CD4-positive, alpha-beta memory T cell (primary cell): ENCODE results near the gene USP34. TPM values are rescaled to one million over a fixed set of nuclear protein-coding genes. Genes with fewer than 3 reads are reported as not detected.

Experiments
- CTCF ChIA-PET: fragments of 350-600 bp; sonication (Branson Sonifier 250); formaldehyde crosslinking; loops from one replicate; lab custom pipeline; 2021; ENCODE audit warnings: inconsistent platforms; ENCODE audit not compliant: partially characterized antibody; lab: Charles Lee
- POLR2A ChIA-PET: fragments of 350-600 bp; sonication (Branson Sonifier 250); formaldehyde crosslinking; loops from one replicate; lab custom pipeline; 2021; ENCODE audit not compliant: partially characterized antibody; lab: Charles Lee
- DNase-seq, 5 donors: peaks; one replicate each; pipeline versions ENCODE4 v3.0.0 to v3.0.0-alpha.2; 2020 to 2022; ENCODE audit warnings: mixed read lengths in 1 of 5
- H3K27ac ChIP-seq: one replicate; pipeline ENCODE4 v1.7.0; 2013; ENCODE audit warnings: low read depth, low read length
- H3K27me3 ChIP-seq: 2 replicates; pipeline ENCODE4 v1.7.0; 2013; ENCODE audit warnings: mild to moderate bottlenecking, low read length, moderate library complexity; ENCODE audit not compliant: insufficient read depth
- H3K36me3 ChIP-seq: 2 replicates; pipeline ENCODE4 v1.7.0; 2013; ENCODE audit warnings: mild to moderate bottlenecking, low read length, moderate library complexity; ENCODE audit not compliant: insufficient read depth
- H3K4me1 ChIP-seq: 2 replicates; pipeline ENCODE4 v1.7.0; 2013; ENCODE audit warnings: mild to moderate bottlenecking, low read length, moderate library complexity; ENCODE audit not compliant: insufficient read depth
- H3K4me3 ChIP-seq, 2 donors: one replicate each; pipeline ENCODE4 v1.7.0; 2013; ENCODE audit warnings: low read length in 2 of 2, mild to moderate bottlenecking in 1 of 2
- H3K9me3 ChIP-seq, 2 donors: one replicate each; pipeline ENCODE4 v1.7.0; 2013; ENCODE audit warnings: low read length in 2 of 2, control low read depth in 1 of 2; ENCODE audit not compliant: control insufficient read depth in 1 of 2
- H3K27ac Mint-ChIP-seq, 7 donors: one replicate each; pipeline ENCODE4 v1.8.0; 2020 to 2021; ENCODE audit warnings: mixed read lengths in 7 of 7, mild to moderate bottlenecking in 6 of 7, inconsistent platforms in 3 of 7, moderate library complexity in 3 of 7
- H3K27me3 Mint-ChIP-seq, 2 donors: one replicate each; pipeline ENCODE4 v1.8.0; 2020 to 2021; ENCODE audit warnings: mixed read lengths in 2 of 2
- H3K36me3 Mint-ChIP-seq, 2 donors: one replicate each; pipeline ENCODE4 v1.8.0; 2020 to 2021; ENCODE audit warnings: mixed read lengths in 2 of 2, inconsistent platforms in 1 of 2, mild to moderate bottlenecking in 1 of 2
- H3K4me1 Mint-ChIP-seq, 4 donors: one replicate each; pipeline ENCODE4 v1.8.0; 2020 to 2021; ENCODE audit warnings: mixed read lengths in 4 of 4, mild to moderate bottlenecking in 1 of 4
- H3K4me3 Mint-ChIP-seq, 8 donors: one replicate each; pipeline ENCODE4 v1.8.0; 2020 to 2021; ENCODE audit warnings: mixed read lengths in 8 of 8, mild to moderate bottlenecking in 7 of 8, moderate library complexity in 6 of 8, inconsistent platforms in 3 of 8
- H3K9me3 Mint-ChIP-seq, 8 donors: one replicate each; pipeline ENCODE4 v1.8.0; 2020 to 2021; ENCODE audit warnings: mixed read lengths in 8 of 8, mild to moderate bottlenecking in 5 of 8, inconsistent platforms in 3 of 8, moderate library complexity in 1 of 8
- intact Hi-C: fragments of 100-400 bp; cut with micrococcal nuclease; formaldehyde crosslinking; loops from one replicate; pipeline ENCODE4 v1.15.1; 2023
- polyA plus RNA-seq, 2 donors: library from polyadenylated mRNA; unstranded; fragments of 300-500 nt; fragmentation: Illumina TruSeq; gene quantifications; one replicate each; pipeline ENCODE4 v1.2.3, GENCODE V29; 2021
- total RNA-seq, 2 experiments: library from RNA; stranded (reverse); gene quantifications; one replicate each; pipeline ENCODE4 v1.2.3, GENCODE V29; 2021

Gene USP34
- total and polyA plus RNA-seq, 4 experiments from 2014 or later = 7.9 to 164 (median 94.9) TPM

- intact Hi-C loops = no loop called here
- no peak for DNase-seq
- Mint-ChIP-seq H3K27ac (no peak overlapping the region), H3K4me3 (no peak overlapping the region), H3K9me3 (no peaks in the 10 kb centered on the region), H3K4me1 (peaks cover 0 to 5% (median 4%) of the 10 kb centered on the region in 4 donors), H3K36me3 (peaks cover 43 to 49% of the 10 kb centered on the region in 2 donors), H3K27me3 (no peaks in the 10 kb centered on the region)
- Histone ChIP-seq H3K36me3 (no peaks in the 10 kb centered on the region), H3K9me3 (no peaks in the 10 kb centered on the region), H3K27ac (no peak overlapping the region), H3K4me1 (no peaks in the 10 kb centered on the region), H3K4me3 (no peak overlapping the region), H3K27me3 (no peaks in the 10 kb centered on the region)
- CTCF ChIA-PET = no interaction called here
- POLR2A ChIA-PET = no interaction called here
Observed at GRCh38 chr2:61263830-61264229, 207.1 kb downstream of the USP34 start.

- no peak overlapping the region for H3K27ac ChIP-seq
- Mint-ChIP-seq H3K27me3 (no peaks in the 10 kb centered on the region), H3K4me3 (no peak overlapping the region), H3K4me1 (peaks cover 0 to 5% (median 4%) of the 10 kb centered on the region in 4 donors), H3K27ac (peak overlapping the region in 1 of 7 donors; percentile 79), H3K36me3 (peaks cover 48 to 58% of the 10 kb centered on the region in 2 donors), H3K9me3 (no peaks in the 10 kb centered on the region)
- H3K4me3 ChIP-seq = no peak overlapping the region
- ChIA-PET CTCF (interaction anchor here (1.2 kb wide), 1 partner anchor 133 kb away, joined by 3 read pairs; no protein-coding TSS in a partner anchor), POLR2A (no interaction called here)
- no peaks in the 10 kb centered on the region for H3K4me1 ChIP-seq
- no peaks in the 10 kb centered on the region for H3K9me3 ChIP-seq
- intact Hi-C loops = no loop called here
- peaks cover 8% of the 10 kb centered on the region for H3K36me3 ChIP-seq
- no peak for DNase-seq
- no peaks in the 10 kb centered on the region for H3K27me3 ChIP-seq
Observed at GRCh38 chr2:61262699-61263098, 208.2 kb downstream of the USP34 start.

GRCh38 chr2:61257446-61257845, 213.4 kb downstream of the USP34 start:
- Histone ChIP-seq H3K9me3 (no peaks in the 10 kb centered on the region), H3K4me1 (no peaks in the 10 kb centered on the region), H3K4me3 (no peak overlapping the region), H3K36me3 (peaks cover 22% of the 10 kb centered on the region), H3K27me3 (no peaks in the 10 kb centered on the region), H3K27ac (no peak overlapping the region)
- no peaks in the 10 kb centered on the region for H3K9me3 Mint-ChIP-seq
- H3K4me3 Mint-ChIP-seq = no peak overlapping the region
- ChIA-PET POLR2A (no interaction called here), CTCF (no interaction called here)
- H3K36me3 Mint-ChIP-seq = peaks cover 51 to 65% of the 10 kb centered on the region in 2 donors
- no peak overlapping the region for H3K27ac Mint-ChIP-seq
- peaks cover 3 to 6% (median 4%) of the 10 kb centered on the region in 4 donors for H3K4me1 Mint-ChIP-seq
- DNase-seq = no peak
- intact Hi-C loops = no loop called here
- no peaks in the 10 kb centered on the region for H3K27me3 Mint-ChIP-seq

- Histone ChIP-seq H3K9me3 (no peaks in the 10 kb centered on the region), H3K36me3 (peaks cover 22% of the 10 kb centered on the region), H3K4me3 (no peak overlapping the region), H3K27me3 (no peaks in the 10 kb centered on the region), H3K27ac (no peak overlapping the region), H3K4me1 (no peaks in the 10 kb centered on the region)
- no peak for DNase-seq
- ChIA-PET POLR2A (no interaction called here), CTCF (interaction anchor here (0.6 to 1.6 kb wide), 2 partner anchors 8 to 171 kb away, joined by 3 to 5 read pairs; no protein-coding TSS in a partner anchor)
- no peaks in the 10 kb centered on the region for H3K27me3 Mint-ChIP-seq
- no peak overlapping the region for H3K4me3 Mint-ChIP-seq
- peak overlapping the region in 1 of 7 donors; percentile 2 for H3K27ac Mint-ChIP-seq
- H3K4me1 Mint-ChIP-seq = peaks cover 0 to 6% (median 3%) of the 10 kb centered on the region in 4 donors
- H3K9me3 Mint-ChIP-seq = no peaks in the 10 kb centered on the region
- peaks cover 47 to 64% of the 10 kb centered on the region in 2 donors for H3K36me3 Mint-ChIP-seq
- intact Hi-C loops = no loop called here
Observed at GRCh38 chr2:61255580-61256437, 215.1 kb downstream of the USP34 start.

- Histone ChIP-seq H3K27me3 (no peaks in the 10 kb centered on the region), H3K27ac (no peak overlapping the region), H3K4me1 (no peaks in the 10 kb centered on the region), H3K9me3 (no peaks in the 10 kb centered on the region), H3K4me3 (no peak overlapping the region), H3K36me3 (peaks cover 27% of the 10 kb centered on the region)
- Mint-ChIP-seq H3K27me3 (no peaks in the 10 kb centered on the region), H3K4me1 (peaks cover 0 to 6% (median 3%) of the 10 kb centered on the region in 4 donors), H3K27ac (peak overlapping the region in 1 of 7 donors; percentile 59), H3K9me3 (no peaks in the 10 kb centered on the region), H3K4me3 (no peak overlapping the region), H3K36me3 (peaks cover 52 to 69% of the 10 kb centered on the region in 2 donors)
- ChIA-PET POLR2A (no interaction called here), CTCF (interaction anchor here (1.6 kb wide), 1 partner anchor 172 kb away, joined by 3 read pairs; no protein-coding TSS in a partner anchor)
- intact Hi-C loops = no loop called here
- DNase-seq = no peak
Observed at GRCh38 chr2:61254536-61254935, 216.4 kb downstream of the USP34 start.

GRCh38 chr2:61253136-61253535, 217.8 kb downstream of the USP34 start:
- intact Hi-C loops = no loop called here
- peaks cover 29% of the 10 kb centered on the region for H3K36me3 ChIP-seq

GRCh38 chr2:61252031-61252430, 218.9 kb downstream of the USP34 start:
- no peaks in the 10 kb centered on the region for H3K27me3 Mint-ChIP-seq
- no peaks in the 10 kb centered on the region for H3K9me3 Mint-ChIP-seq
- no peak overlapping the region for H3K4me3 Mint-ChIP-seq
- no peaks in the 10 kb centered on the region for H3K27me3 ChIP-seq
- H3K4me1 ChIP-seq = no peaks in the 10 kb centered on the region
- H3K36me3 ChIP-seq = peaks cover 36% of the 10 kb centered on the region
- no peak for DNase-seq
- H3K4me1 Mint-ChIP-seq = peaks cover 0 to 9% (median 5%) of the 10 kb centered on the region in 4 donors
- ChIA-PET POLR2A (no interaction called here), CTCF (no interaction called here)
- H3K36me3 Mint-ChIP-seq = peaks cover 47 to 64% of the 10 kb centered on the region in 2 donors
- no peak overlapping the region for H3K4me3 ChIP-seq
- H3K9me3 ChIP-seq = no peaks in the 10 kb centered on the region
- intact Hi-C loops = no loop called here
- no peak overlapping the region for H3K27ac ChIP-seq
- peak overlapping the region in 3 of 7 donors; percentile 1 to 53 (median 1) for H3K27ac Mint-ChIP-seq

More at GRCh38 chr2:61253136-61253535, 217.8 kb downstream of the USP34 start:
- no peaks in the 10 kb centered on the region for H3K9me3 ChIP-seq
- Mint-ChIP-seq H3K27me3 (no peaks in the 10 kb centered on the region), H3K27ac (peak overlapping the region in 3 of 7 donors; percentile 43 to 79 (median 62)), H3K9me3 (no peaks in the 10 kb centered on the region), H3K4me3 (no peak overlapping the region), H3K36me3 (peaks cover 47 to 62% of the 10 kb centered on the region in 2 donors), H3K4me1 (peaks cover 0 to 6% (median 3%) of the 10 kb centered on the region in 4 donors)
- no peak for DNase-seq
- POLR2A ChIA-PET = no interaction called here
- CTCF ChIA-PET = no interaction called here
- H3K27me3 ChIP-seq = no peaks in the 10 kb centered on the region
- no peaks in the 10 kb centered on the region for H3K4me1 ChIP-seq
- no peak overlapping the region for H3K27ac ChIP-seq
- H3K4me3 ChIP-seq = no peak overlapping the region
